DMS79 treated with DMSO at 0.1 percent for 48 hours (cell line): ENCODE measurements around the gene HVCN1.
"Not testable (repeated sequence)": the region's sequence is repeated elsewhere in the genome, so short reads cannot be mapped to it uniquely, and the experiment has no call there.

Experiments used
- DNase-seq: peaks from one replicate; lab custom pipeline; 2025; lab: John Stamatoyannopoulos, UW

The HVCN1 gene

GRCh38 chr12:110668480-110669192 is 20.3 kb downstream of the HVCN1 start:
- DNase-seq: no peak

GRCh38 chr12:110667671-110668070 is 21.2 kb downstream of the HVCN1 start:
- DNase-seq: no peak

- no peak for DNase-seq
These were observed 22.0 kb downstream of the HVCN1 start for GRCh38 chr12:110666892-110667291.

GRCh38 chr12:110661337-110661972 is 27.5 kb downstream of the HVCN1 start:
- DNase-seq: no peak

GRCh38 chr12:110658878-110659277 is 30.0 kb downstream of the HVCN1 start:
- no peak for DNase-seq

GRCh38 chr12:110658242-110658641 is 30.7 kb downstream of the HVCN1 start:
- no peak for DNase-seq

- DNase-seq: no peak
These were observed 31.2 kb downstream of the HVCN1 start for GRCh38 chr12:110657747-110658146.

- DNase-seq: no peak
These were observed 32.8 kb downstream of the HVCN1 start for GRCh38 chr12:110656071-110656655.

GRCh38 chr12:110654238-110654637 is 34.7 kb downstream of the HVCN1 start:
- DNase-seq: not testable (repeated sequence)

- DNase-seq: no peak
These were observed 39.5 kb downstream of the HVCN1 start for GRCh38 chr12:110649341-110649847.

- DNase-seq: no peak
These were observed 41.3 kb downstream of the HVCN1 start for GRCh38 chr12:110647631-110648040.

GRCh38 chr12:110641521-110641920 is 47.4 kb downstream of the HVCN1 start:
- DNase-seq: no peak

GRCh38 chr12:110640275-110641025 is 48.5 kb downstream of the HVCN1 start:
- no peak for DNase-seq

- DNase-seq: no peak
These were observed 49.4 kb downstream of the HVCN1 start for GRCh38 chr12:110639336-110640141.

- DNase-seq: no peak
These were observed 50.1 kb downstream of the HVCN1 start for GRCh38 chr12:110638796-110639195.

GRCh38 chr12:110637869-110638441 is 51.0 kb downstream of the HVCN1 start:
- DNase-seq: no peak

GRCh38 chr12:110636516-110636915 is 52.4 kb downstream of the HVCN1 start:
- DNase-seq: no peak

- no peak for DNase-seq
These were observed 53.9 kb downstream of the HVCN1 start for GRCh38 chr12:110635055-110635454.

- no peak for DNase-seq
These were observed 61.3 kb downstream of the HVCN1 start for GRCh38 chr12:110627500-110628195.

GRCh38 chr12:110622582-110622981 is 66.3 kb downstream of the HVCN1 start:
- no peak for DNase-seq

GRCh38 chr12:110619534-110619953 is 69.4 kb downstream of the HVCN1 start:
- DNase-seq: no peak
